ENCODE data around the gene CDT1. TPM values are rescaled to one million over a fixed set of nuclear protein-coding genes. Genes with fewer than 3 reads are reported as not detected.
A peak's percentile ranks its signal among the peaks of the same experiment; 100 is the strongest.

The CDT1 gene
- total RNA-seq, 4 donors from 2014 or later: 0.44 to 1.5 (median 1.4) TPM; not detected in 1

GRCh38 chr16:88763502-88764053 is 40.0 kb upstream of the CDT1 start:
- TF ChIP-seq CTCF (IDR thresholded peaks at IDR 0.05) (no peak), EP300 (IDR thresholded peaks at IDR 0.05) (no peak), POLR2A (IDR thresholded peaks at IDR 0.05) (no peak)
- no peaks in the 10 kb centered on the region for H3K27me3 ChIP-seq
- peaks cover 0 to 26% (median 0%) of the 10 kb centered on the region in 3 donors for H3K36me3 ChIP-seq
- DNase-seq (ENCODE audit: low spot score in 2 of 2): no peak
- H3K4me1 ChIP-seq: peaks cover 0 to 81% (median 24%) of the 10 kb centered on the region in 4 donors
- 49 to 57% methylated on average over 12 to 14 of the region's 14 CpGs for whole genome bisulfite sequencing, 2 donors
- H3K27ac ChIP-seq: peak overlapping the region in 1 of 4 donors; percentile 9
- peaks cover 0 to 8% (median 0%) of the 10 kb centered on the region in 4 donors for H3K9me3 ChIP-seq
- no peak overlapping the region for H3K4me3 ChIP-seq

DNA sequence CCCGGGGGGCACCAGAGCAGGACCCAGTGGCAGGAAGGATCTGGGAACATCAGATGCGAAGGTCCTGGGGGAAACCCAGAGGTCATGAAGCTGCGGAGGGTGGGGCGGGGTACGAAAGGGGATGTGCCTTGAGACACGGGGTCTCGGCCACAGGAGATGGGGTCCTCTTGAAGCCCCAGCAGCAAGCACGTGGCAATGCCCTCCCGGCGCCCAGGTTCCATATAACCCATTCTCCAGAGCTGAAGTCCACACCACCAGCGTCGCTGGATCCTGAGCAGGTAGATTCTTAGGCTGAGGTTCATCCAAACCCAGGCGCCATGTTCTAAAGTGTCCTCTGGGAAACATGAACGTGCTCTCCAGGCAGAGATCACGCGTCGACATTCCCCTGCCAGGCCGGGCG is 39.5 kb upstream of the CDT1 start:
- peaks cover 0 to 4% (median 0%) of the 10 kb centered on the region in 4 donors for H3K9me3 ChIP-seq
- WGBS, 2 donors: 87 to 93% methylated on average over 19 of the region's 19 CpGs
- peaks cover 0 to 81% (median 29%) of the 10 kb centered on the region in 4 donors for H3K4me1 ChIP-seq
- no peaks in the 10 kb centered on the region for H3K27me3 ChIP-seq
- H3K27ac ChIP-seq: no peak overlapping the region
- H3K4me3 ChIP-seq: no peak overlapping the region
- no peak for TF ChIP-seq CTCF (IDR thresholded peaks at IDR 0.05)
- TF ChIP-seq EP300 (IDR thresholded peaks at IDR 0.05): no peak
- TF ChIP-seq POLR2A (IDR thresholded peaks at IDR 0.05): no peak
- no peak for DNase-seq (ENCODE audit: low spot score in 2 of 2)
- peaks cover 0 to 21% (median 0%) of the 10 kb centered on the region in 3 donors for H3K36me3 ChIP-seq

GRCh38 chr16:88764913-88765349 is 38.7 kb upstream of the CDT1 start:
- TF ChIP-seq EP300 (IDR thresholded peaks at IDR 0.05) (no peak), POLR2A (IDR thresholded peaks at IDR 0.05) (no peak), CTCF (IDR thresholded peaks at IDR 0.05) (no peak)
- no peaks in the 10 kb centered on the region for H3K9me3 ChIP-seq
- H3K4me3 ChIP-seq: no peak overlapping the region
- peaks cover 0 to 16% (median 0%) of the 10 kb centered on the region in 3 donors for H3K36me3 ChIP-seq
- H3K4me1 ChIP-seq: peaks cover 0 to 82% (median 35%) of the 10 kb centered on the region in 4 donors
- no peak for DNase-seq (ENCODE audit: low spot score in 2 of 2)
- H3K27me3 ChIP-seq: no peaks in the 10 kb centered on the region
- H3K27ac ChIP-seq: no peak overlapping the region
- WGBS, 2 donors: 75 to 86% methylated on average over 4 to 9 of the region's 9 CpGs

DNA sequence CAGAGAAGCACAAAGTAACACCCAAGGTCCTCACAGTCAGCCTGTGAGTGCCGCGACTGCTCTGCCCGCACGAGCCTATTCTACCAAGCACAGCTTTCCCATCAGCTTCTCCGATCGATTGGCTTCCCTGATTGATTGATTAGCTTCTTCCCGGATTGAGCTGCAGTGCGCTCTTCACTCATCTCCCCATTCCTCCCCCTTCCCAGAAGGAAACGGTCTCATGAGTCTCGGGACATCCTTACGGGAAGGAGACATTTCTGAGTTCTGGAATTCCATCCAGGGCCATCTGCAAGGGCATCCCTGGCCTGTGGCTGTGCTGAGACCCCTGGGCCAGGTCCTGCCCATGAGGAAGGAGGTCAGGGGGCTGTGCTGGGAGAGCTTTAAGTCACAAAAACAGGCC is 36.6 kb upstream of the CDT1 start:
- Histone ChIP-seq H3K27me3 (no peaks in the 10 kb centered on the region), H3K4me1 (peaks cover 0 to 81% (median 49%) of the 10 kb centered on the region in 4 donors), H3K36me3 (peaks cover 0 to 16% (median 0%) of the 10 kb centered on the region in 3 donors), H3K4me3 (no peak overlapping the region), H3K9me3 (no peaks in the 10 kb centered on the region), H3K27ac (peak overlapping the region in 2 of 4 donors; percentile 69 to 75)
- no peak for TF ChIP-seq EP300 (IDR thresholded peaks at IDR 0.05)
- no peak for TF ChIP-seq CTCF (IDR thresholded peaks at IDR 0.05)
- no peak for TF ChIP-seq POLR2A (IDR thresholded peaks at IDR 0.05)
- DNase-seq (ENCODE audit: low spot score in 2 of 2): no peak
- WGBS, 2 donors: 74 to 89% methylated on average over 11 of the region's 11 CpGs

DNA sequence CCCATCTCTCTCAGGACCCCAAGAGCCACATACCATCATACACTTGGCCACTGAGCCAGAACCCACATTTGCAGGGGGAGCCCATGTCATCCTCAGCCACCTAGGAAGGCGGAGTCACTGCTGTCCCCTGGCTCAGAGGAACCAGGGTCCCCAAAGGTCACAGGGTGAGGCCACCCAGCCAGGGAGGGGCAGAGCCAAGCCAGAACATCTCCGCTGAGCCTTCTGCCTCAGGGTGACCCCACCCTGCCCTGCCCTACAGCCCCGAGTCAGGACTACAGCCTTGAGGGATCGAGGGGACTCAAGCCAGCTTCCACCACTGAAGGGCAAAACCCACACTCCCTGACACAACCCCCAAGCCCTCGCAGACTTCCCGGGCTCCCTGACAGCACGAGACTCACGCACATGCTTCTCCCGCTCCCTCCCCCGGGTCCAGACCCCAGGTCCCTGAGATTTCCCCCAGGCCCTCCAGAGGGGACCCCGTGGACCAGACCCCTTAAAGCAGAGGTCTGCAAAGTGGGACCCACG is 36.0 kb upstream of the CDT1 start:
- TF ChIP-seq POLR2A (IDR thresholded peaks at IDR 0.05): no peak
- TF ChIP-seq EP300 (IDR thresholded peaks at IDR 0.05): no peak
- TF ChIP-seq CTCF (IDR thresholded peaks at IDR 0.05): no peak
- peaks cover 0 to 81% (median 53%) of the 10 kb centered on the region in 4 donors for H3K4me1 ChIP-seq
- 51 to 65% methylated on average over 10 to 12 of the region's 12 CpGs for WGBS, 2 donors
- no peak overlapping the region for H3K4me3 ChIP-seq
- no peaks in the 10 kb centered on the region for H3K27me3 ChIP-seq
- peak overlapping the region in 3 of 4 donors; percentile 1 to 75 (median 69) for H3K27ac ChIP-seq
- peaks cover 0 to 16% (median 0%) of the 10 kb centered on the region in 3 donors for H3K36me3 ChIP-seq
- H3K9me3 ChIP-seq: no peaks in the 10 kb centered on the region
- no peak for DNase-seq (ENCODE audit: low spot score in 2 of 2)

All from tibial nerve (tissue), 4 donors.